ENCODE data around the gene TTC7B.

Gene TTC7B

GRCh38 chr14:90663140-90663539, 153.1 kb downstream of the TTC7B start:
- TF ChIP-seq POLR2A (IDR thresholded peaks at IDR 0.05; ENCODE audit: extremely low read depth, insufficient read length) = no peak
- no peak for TF ChIP-seq CTCF (IDR thresholded peaks at IDR 0.05; ENCODE audit: low read depth, low read length)
- TF ChIP-seq MAX (IDR thresholded peaks at IDR 0.05; ENCODE audit: low read depth, low read length) = no peak
- TF ChIP-seq MYC (IDR thresholded peaks at IDR 0.05; ENCODE audit: low read depth, low read length) = no peak
- no peak overlapping the region for H3K4me3 ChIP-seq (ENCODE audit: low read depth, low read length)

GRCh38 chr14:90661866-90662265, 154.4 kb downstream of the TTC7B start:
- TF ChIP-seq MYC (IDR thresholded peaks at IDR 0.05; ENCODE audit: low read depth, low read length) (no peak), MAX (IDR thresholded peaks at IDR 0.05; ENCODE audit: low read depth, low read length) (no peak), CTCF (IDR thresholded peaks at IDR 0.05; ENCODE audit: low read depth, low read length) (no peak), POLR2A (IDR thresholded peaks at IDR 0.05; ENCODE audit: extremely low read depth, insufficient read length) (no peak)
- no peak for DNase-seq (ENCODE audit: low read depth)
- H3K4me3 ChIP-seq (ENCODE audit: low read depth, low read length) = no peak overlapping the region

More at GRCh38 chr14:90663140-90663539, 153.1 kb downstream of the TTC7B start:
- DNase-seq (ENCODE audit: low read depth) = no peak

GRCh38 chr14:90660865-90661570, 155.2 kb downstream of the TTC7B start:
- no peak overlapping the region for H3K4me3 ChIP-seq (ENCODE audit: low read depth, low read length)
- TF ChIP-seq MAX (IDR thresholded peaks at IDR 0.05; ENCODE audit: low read depth, low read length) (no peak), POLR2A (IDR thresholded peaks at IDR 0.05; ENCODE audit: extremely low read depth, insufficient read length) (no peak), MYC (IDR thresholded peaks at IDR 0.05; ENCODE audit: low read depth, low read length) (no peak), CTCF (IDR thresholded peaks at IDR 0.05; ENCODE audit: low read depth, low read length) (no peak)
- DNase-seq (ENCODE audit: low read depth) = no peak

GRCh38 chr14:90659156-90659555, 157.1 kb downstream of the TTC7B start:
- TF ChIP-seq CTCF (IDR thresholded peaks at IDR 0.05; ENCODE audit: low read depth, low read length) (no peak), POLR2A (IDR thresholded peaks at IDR 0.05; ENCODE audit: extremely low read depth, insufficient read length) (no peak), MAX (IDR thresholded peaks at IDR 0.05; ENCODE audit: low read depth, low read length) (no peak), MYC (IDR thresholded peaks at IDR 0.05; ENCODE audit: low read depth, low read length) (no peak)
- peak; percentile 21 for DNase-seq (ENCODE audit: low read depth)
- no peak overlapping the region for H3K4me3 ChIP-seq (ENCODE audit: low read depth, low read length)

GRCh38 chr14:90658541-90658967, 157.7 kb downstream of the TTC7B start:
- TF ChIP-seq MYC (IDR thresholded peaks at IDR 0.05; ENCODE audit: low read depth, low read length) = no peak
- DNase-seq (ENCODE audit: low read depth) = peak; percentile 79
- no peak overlapping the region for H3K4me3 ChIP-seq (ENCODE audit: low read depth, low read length)

GRCh38 chr14:90656973-90657372, 159.3 kb downstream of the TTC7B start:
- no peak for TF ChIP-seq MAX (IDR thresholded peaks at IDR 0.05; ENCODE audit: low read depth, low read length)
- TF ChIP-seq CTCF (IDR thresholded peaks at IDR 0.05; ENCODE audit: low read depth, low read length) = no peak
- TF ChIP-seq POLR2A (IDR thresholded peaks at IDR 0.05; ENCODE audit: extremely low read depth, insufficient read length) = no peak
- no peak for TF ChIP-seq MYC (IDR thresholded peaks at IDR 0.05; ENCODE audit: low read depth, low read length)
- no peak for DNase-seq (ENCODE audit: low read depth)
- H3K4me3 ChIP-seq (ENCODE audit: low read depth, low read length) = no peak overlapping the region

Data from NB4 (cell line).